Nephron progenitor cell (in vitro differentiated cells): ENCODE results near the gene GALNT12.
A peak's percentile ranks its signal among the peaks of the same experiment; 100 is the strongest.

Experiments used
- DNase-seq: peaks from one replicate; pipeline ENCODE4 v3.0.0; 2021
- H3K27ac Mint-ChIP-seq: 2 replicates; pipeline ENCODE4 v1.8.0; 2021; ENCODE audit warnings: mild to moderate bottlenecking, moderate library complexity, mixed read lengths
- H3K27me3 Mint-ChIP-seq: 2 replicates; pipeline ENCODE4 v1.8.0; 2021; ENCODE audit warnings: mild to moderate bottlenecking, low read depth, mixed read lengths; ENCODE audit not compliant: poor library complexity
- H3K36me3 Mint-ChIP-seq: 2 replicates; pipeline ENCODE4 v1.8.0; 2021; ENCODE audit warnings: low read depth, mixed read lengths
- H3K4me1 Mint-ChIP-seq: 2 replicates; pipeline ENCODE4 v1.8.0; 2021; ENCODE audit warnings: mixed read lengths
- H3K4me3 Mint-ChIP-seq: 2 replicates; pipeline ENCODE4 v1.8.0; 2021; ENCODE audit warnings: mild to moderate bottlenecking, moderate library complexity, mixed read lengths
- H3K9me3 Mint-ChIP-seq: 2 replicates; pipeline ENCODE4 v1.8.0; 2021; ENCODE audit warnings: mild to moderate bottlenecking, moderate library complexity, mixed read lengths
- CTCF ChIP-seq: fragments of 200-600 bp; sonication (generic); IDR thresholded peaks from 2 replicates; pipeline ENCODE4 v1.5.0; 2021; ENCODE audit warnings: antibody characterized with exemption

Gene GALNT12

GRCh38 chr9:98808875-98809274 lies 1.4 kb downstream of the GALNT12 start:
- no peak for TF ChIP-seq CTCF
- peaks cover 53% of the 10 kb centered on the region for H3K27me3 Mint-ChIP-seq
- peak overlapping the region; percentile 85 for H3K4me3 Mint-ChIP-seq
- peaks cover 6% of the 10 kb centered on the region for H3K9me3 Mint-ChIP-seq
- peaks cover 26% of the 10 kb centered on the region for H3K4me1 Mint-ChIP-seq
- no peak for DNase-seq
- H3K36me3 Mint-ChIP-seq = no peaks in the 10 kb centered on the region
- H3K27ac Mint-ChIP-seq = no peak overlapping the region

GRCh38 chr9:98809311-98810101 lies 2.0 kb downstream of the GALNT12 start:
- Mint-ChIP-seq H3K27me3 (peaks cover 55% of the 10 kb centered on the region), H3K36me3 (no peaks in the 10 kb centered on the region), H3K4me3 (peak overlapping the region; percentile 72), H3K9me3 (peaks cover 6% of the 10 kb centered on the region), H3K4me1 (peaks cover 26% of the 10 kb centered on the region), H3K27ac (peak overlapping the region; percentile 30)
- TF ChIP-seq CTCF = no peak
- DNase-seq = no peak

- TF ChIP-seq CTCF = no peak
- peak overlapping the region; percentile 30 for H3K27ac Mint-ChIP-seq
- H3K4me3 Mint-ChIP-seq = no peak overlapping the region
- peaks cover 48% of the 10 kb centered on the region for H3K27me3 Mint-ChIP-seq
- peaks cover 6% of the 10 kb centered on the region for H3K9me3 Mint-ChIP-seq
- no peak for DNase-seq
- H3K4me1 Mint-ChIP-seq = peaks cover 26% of the 10 kb centered on the region
- H3K36me3 Mint-ChIP-seq = no peaks in the 10 kb centered on the region
These were observed 2.8 kb downstream of the GALNT12 start for GRCh38 chr9:98810102-98810842.

GRCh38 chr9:98811051-98811650 lies 3.7 kb downstream of the GALNT12 start:
- TF ChIP-seq CTCF = no peak
- Mint-ChIP-seq H3K27me3 (peaks cover 41% of the 10 kb centered on the region), H3K9me3 (peaks cover 6% of the 10 kb centered on the region), H3K27ac (no peak overlapping the region), H3K4me3 (no peak overlapping the region), H3K4me1 (peaks cover 26% of the 10 kb centered on the region), H3K36me3 (no peaks in the 10 kb centered on the region)
- DNase-seq = no peak

- TF ChIP-seq CTCF = no peak
- peaks cover 7% of the 10 kb centered on the region for H3K27me3 Mint-ChIP-seq
- H3K36me3 Mint-ChIP-seq = no peaks in the 10 kb centered on the region
- DNase-seq = no peak
- H3K9me3 Mint-ChIP-seq = peaks cover 9% of the 10 kb centered on the region
- no peak overlapping the region for H3K4me3 Mint-ChIP-seq
- H3K4me1 Mint-ChIP-seq = no peaks in the 10 kb centered on the region
- no peak overlapping the region for H3K27ac Mint-ChIP-seq
These were observed 8.0 kb downstream of the GALNT12 start for GRCh38 chr9:98815391-98815951.
